OCI-LY3 (cell line): ENCODE data around the gene ZKSCAN5.

ENCODE experiments used
- H2AFZ ChIP-seq: fragments of 200-600, 300-600 bp; shearing (Covaris generic); 2 replicates; pipeline ENCODE4 v1.6.0; 2014; ENCODE audit warnings: antibody characterized with exemption, low read depth, low read length
- H3K27ac ChIP-seq: fragments of 200-600, 300-600 bp; sonication (generic); 2 replicates; pipeline ENCODE4 v1.5.1; 2014; ENCODE audit warnings: mild to moderate bottlenecking, low read length, moderate library complexity, mixed read lengths
- H3K27me3 ChIP-seq: fragments of 200-600, 300-600 bp; sonication (generic); 2 replicates; pipeline ENCODE4 v1.6.1; 2014; ENCODE audit warnings: low read depth, low read length, mixed read lengths
- H3K36me3 ChIP-seq: fragments of 200-600, 300-600 bp; sonication (generic); replicated peaks from 2 replicates; pipeline ENCODE3; 2014; ENCODE audit warnings: low read depth, low read length, mixed read lengths
- H3K4me1 ChIP-seq: fragments of 300-600, 200-600 bp; sonication (generic); 2 replicates; pipeline ENCODE4 v1.6.1; 2014; ENCODE audit warnings: low read length, mixed read lengths
- H3K4me2 ChIP-seq: fragments of 200-600, 300-600 bp; sonication (generic); 2 replicates; pipeline ENCODE4 v1.6.1; 2014; ENCODE audit warnings: low read length, mixed read lengths
- H3K4me3 ChIP-seq: fragments of 300-600, 200-600 bp; sonication (generic); 2 replicates; pipeline ENCODE4 v1.5.1; 2014; ENCODE audit warnings: antibody characterized with exemption, mild to moderate bottlenecking, low read length, moderate library complexity
- H3K79me2 ChIP-seq: fragments of 300-600, 200-600 bp; shearing (Covaris generic); 2 replicates; pipeline ENCODE4 v1.6.1; 2014; ENCODE audit warnings: mild to moderate bottlenecking, low read length, mixed read lengths
- H3K9ac ChIP-seq: fragments of 300-600, 200-600 bp; shearing (Covaris generic); 2 replicates; pipeline ENCODE4 v1.6.0; 2014; ENCODE audit warnings: mild to moderate bottlenecking, low read length, moderate library complexity
- H3K9me3 ChIP-seq: fragments of 200-600, 300-600 bp; shearing (Covaris generic); 2 replicates; pipeline ENCODE4 v1.6.1; 2014; ENCODE audit warnings: low read length, mixed read lengths; ENCODE audit not compliant: insufficient read depth
- H4K20me1 ChIP-seq: fragments of 200-600, 300-600 bp; sonication (generic); 2 replicates; pipeline ENCODE4 v1.6.1; 2016; ENCODE audit warnings: low read length, mixed read lengths; ENCODE audit not compliant: insufficient read depth
- CTCF ChIP-seq: fragments of 200-600, 300-600 bp; sonication (generic); IDR thresholded peaks from 2 replicates; pipeline ENCODE4 v1.5.1; 2014; ENCODE audit warnings: antibody characterized with exemption, low read length, low read depth
- EZH2phosphoT487 ChIP-seq: fragments of 200-600 bp; shearing (Covaris generic); IDR thresholded peaks from 2 replicates; pipeline ENCODE4 v1.6.1; 2018; ENCODE audit warnings: antibody characterized with exemption, mixed run types, low read depth

ZKSCAN5 gene

GRCh38 chr7:99465421-99465768 lies 39.1 kb upstream of the ZKSCAN5 start:
- Histone ChIP-seq H3K27me3 (no peaks in the 10 kb centered on the region), H2AFZ (no peak overlapping the region; the same call in 1 of the 2 replicates), H3K4me1 (peaks cover 7% of the 10 kb centered on the region), H4K20me1 (0 out of 2 replicates have a peak, but pooled peaks cover 8% of the 10 kb centered on the region), H3K79me2 (peaks cover 59% of the 10 kb centered on the region), H3K9ac (peak overlapping the region; percentile 91), H3K27ac (peak overlapping the region; percentile 52), H3K4me3 (peak overlapping the region; percentile 90), H3K9me3 (no peaks in the 10 kb centered on the region), H3K36me3 (peaks cover 19% of the 10 kb centered on the region), H3K4me2 (peak overlapping the region; percentile 97)
- TF ChIP-seq CTCF (no peak), EZH2phosphoT487 (no peak)

GRCh38 chr7:99468336-99468918 lies 36.0 kb upstream of the ZKSCAN5 start:
- no peak overlapping the region for H3K4me3 ChIP-seq
- peaks cover 10% of the 10 kb centered on the region for H3K4me1 ChIP-seq
- no peaks in the 10 kb centered on the region for H4K20me1 ChIP-seq
- H2AFZ ChIP-seq, result no peak overlapping the region
- no peaks in the 10 kb centered on the region for H3K9me3 ChIP-seq
- no peaks in the 10 kb centered on the region for H3K27me3 ChIP-seq
- H3K4me2 ChIP-seq, result no peak overlapping the region
- H3K79me2 ChIP-seq, result peaks cover 36% of the 10 kb centered on the region
- peaks cover 5% of the 10 kb centered on the region for H3K36me3 ChIP-seq
- TF ChIP-seq EZH2phosphoT487, result no peak
- no peak for TF ChIP-seq CTCF
- H3K27ac ChIP-seq, result no peak overlapping the region
- no peak overlapping the region for H3K9ac ChIP-seq

- H3K4me1 ChIP-seq, result peaks cover 15% of the 10 kb centered on the region
- H3K36me3 ChIP-seq, result no peaks in the 10 kb centered on the region
- no peak overlapping the region for H3K4me3 ChIP-seq
- no peak for TF ChIP-seq CTCF
- TF ChIP-seq EZH2phosphoT487, result no peak
- no peak overlapping the region for H2AFZ ChIP-seq
- H3K4me2 ChIP-seq, result no peak overlapping the region
- H4K20me1 ChIP-seq, result no peaks in the 10 kb centered on the region
- H3K27ac ChIP-seq, result no peak overlapping the region
- peaks cover 36% of the 10 kb centered on the region for H3K79me2 ChIP-seq
- no peak overlapping the region for H3K9ac ChIP-seq
- H3K27me3 ChIP-seq, result no peaks in the 10 kb centered on the region
- no peaks in the 10 kb centered on the region for H3K9me3 ChIP-seq
Observed at GRCh38 chr7:99469381-99470065, 34.9 kb upstream of the ZKSCAN5 start.

- peaks cover 9% of the 10 kb centered on the region for H3K36me3 ChIP-seq
- peaks cover 9% of the 10 kb centered on the region; the same call in 1 of the 2 replicates for H3K4me1 ChIP-seq
- TF ChIP-seq CTCF, result no peak
- no peak for TF ChIP-seq EZH2phosphoT487
- H2AFZ ChIP-seq, result peak within 1 kb of the TSS; percentile 82
- H3K79me2 ChIP-seq, result peaks cover 50% of the 10 kb centered on the region
- peak within 1 kb of the TSS; percentile 90 for H3K4me3 ChIP-seq
- peak within 1 kb of the TSS; percentile 66 for H3K4me2 ChIP-seq
- H3K9me3 ChIP-seq, result no peaks in the 10 kb centered on the region
- H3K27ac ChIP-seq, result peak within 1 kb of the TSS; percentile 67
- peak within 1 kb of the TSS; percentile 82 for H3K9ac ChIP-seq
- no peaks in the 10 kb centered on the region for H4K20me1 ChIP-seq
- no peaks in the 10 kb centered on the region for H3K27me3 ChIP-seq
Observed at GRCh38 chr7:99472561-99473314, 31.7 kb upstream of the ZKSCAN5 start, which contains the start of gene ZNF789. Gene ZNF789 (plus strand): TSS chr7:99472890. CDS start chr7:99476457, 3,567 bp downstream.
